Adipose tissue (tissue), 3 donors: ENCODE data around the gene CRYGS. TPM values are rescaled to one million over a fixed set of nuclear protein-coding genes. Genes with fewer than 3 reads are reported as not detected.

Experiments
- H3K27ac ChIP-seq: one replicate; pipeline ENCODE4 v1.5.1; 2013; ENCODE audit warnings: low read depth, low read length
- WGBS, 3 donors: extraction: QIAGEN DNeasy Blood & Tissue Kit; methylation state at CpG; one replicate each; pipeline ENCODE4 v1.1.7; 2013; 5-methylcytosine and 5-hydroxymethylcytosine counted together
- polyA plus RNA-seq, 3 donors: library from polyadenylated mRNA; stranded (reverse); fragments of 200-250 nt; gene quantifications; one replicate each; pipeline ENCODE4 v1.2.3, GENCODE V29; 2013
- donor health status: healthy with polysubstance abuse.
- donor health status: Bipolar disorder and iron deficiency.
- donor health status: healthy.

CRYGS gene
- polyA plus RNA-seq, 3 donors: 1.2 to 6.7 (median 1.4) TPM

- WGBS, 3 donors: 91 to 92% (median 91%) methylated on average over 6 of the region's 6 CpGs
- H3K27ac ChIP-seq: no peak overlapping the region
Observed at GRCh38 chr3:186524616-186525015, 19.6 kb downstream of the CRYGS start.

GRCh38 chr3:186523434-186523833 lies 20.7 kb downstream of the CRYGS start:
- 9 to 49% (median 32%) methylated on average over 2 of the region's 2 CpGs for WGBS, 3 donors
- H3K27ac ChIP-seq: no peak overlapping the region

- H3K27ac ChIP-seq: no peak overlapping the region
- 92 to 97% (median 94%) methylated on average over 6 of the region's 6 CpGs for WGBS, 3 donors
Observed at GRCh38 chr3:186523022-186523421, 21.2 kb downstream of the CRYGS start.

GRCh38 chr3:186520957-186521842 lies 23.0 kb downstream of the CRYGS start:
- WGBS, 3 donors: 63 to 73% (median 73%) methylated on average over 10 of the region's 10 CpGs
- no peak overlapping the region for H3K27ac ChIP-seq

- WGBS, 3 donors: 60 to 73% (median 61%) methylated on average over 5 of the region's 5 CpGs
- no peak overlapping the region for H3K27ac ChIP-seq
Observed at GRCh38 chr3:186520431-186520830, 23.7 kb downstream of the CRYGS start.

- WGBS, 3 donors: 39 to 62% (median 39%) methylated on average over 6 of the region's 6 CpGs
- no peak overlapping the region for H3K27ac ChIP-seq
Observed at GRCh38 chr3:186519021-186519658, 25.0 kb downstream of the CRYGS start.

GRCh38 chr3:186517218-186517617 lies 27.0 kb downstream of the CRYGS start:
- 83 to 95% (median 88%) methylated on average over 4 of the region's 4 CpGs for WGBS, 3 donors
- H3K27ac ChIP-seq: no peak overlapping the region

- no peak overlapping the region for H3K27ac ChIP-seq
- 83 to 96% (median 91%) methylated on average over 2 of the region's 2 CpGs for WGBS, 3 donors
Observed at GRCh38 chr3:186516646-186517045, 27.5 kb downstream of the CRYGS start.

- no peak overlapping the region for H3K27ac ChIP-seq
- 37 to 70% (median 37%) methylated on average over 4 of the region's 4 CpGs for WGBS, 3 donors
Observed at GRCh38 chr3:186515125-186515524, 29.1 kb downstream of the CRYGS start.

- WGBS, 3 donors: 68 to 82% (median 79%) methylated on average over 3 of the region's 3 CpGs
- no peak overlapping the region for H3K27ac ChIP-seq
Observed at GRCh38 chr3:186514296-186515002, 29.7 kb downstream of the CRYGS start.

- no peak overlapping the region for H3K27ac ChIP-seq
- WGBS, 3 donors: 56 to 61% (median 59%) methylated on average over 5 of the region's 5 CpGs
Observed at GRCh38 chr3:186513386-186513785, 30.8 kb downstream of the CRYGS start.

- WGBS, 3 donors: 45 to 66% (median 54%) methylated on average over 9 of the region's 9 CpGs
- no peak overlapping the region for H3K27ac ChIP-seq
Observed at GRCh38 chr3:186512570-186513302, 31.4 kb downstream of the CRYGS start.

GRCh38 chr3:186511702-186512101 lies 32.5 kb downstream of the CRYGS start:
- no peak overlapping the region for H3K27ac ChIP-seq
- 70 to 75% (median 73%) methylated on average over 5 of the region's 5 CpGs for WGBS, 3 donors

GRCh38 chr3:186511245-186511644 lies 32.9 kb downstream of the CRYGS start:
- no peak overlapping the region for H3K27ac ChIP-seq
- WGBS, 3 donors: 84 to 95% (median 88%) methylated on average over 4 of the region's 4 CpGs

- no peak overlapping the region for H3K27ac ChIP-seq
- 66 to 77% (median 74%) methylated on average over 9 of the region's 9 CpGs for WGBS, 3 donors
Observed at GRCh38 chr3:186510374-186511079, 33.7 kb downstream of the CRYGS start.

GRCh38 chr3:186509423-186509822 lies 34.8 kb downstream of the CRYGS start:
- 67 to 84% (median 69%) methylated on average over 2 of the region's 2 CpGs for WGBS, 3 donors
- H3K27ac ChIP-seq: no peak overlapping the region

GRCh38 chr3:186506857-186507256 lies 37.3 kb downstream of the CRYGS start:
- H3K27ac ChIP-seq: no peak overlapping the region
- 67 to 79% (median 71%) methylated on average over 2 of the region's 2 CpGs for WGBS, 3 donors

GRCh38 chr3:186506191-186506739 lies 37.9 kb downstream of the CRYGS start:
- no peak overlapping the region for H3K27ac ChIP-seq
- 63 to 71% (median 65%) methylated on average over 3 of the region's 3 CpGs for WGBS, 3 donors
